Raji (cell line): ENCODE results near the gene TPI1.

Source experiments
- POLR2A ChIP-seq: IDR thresholded peaks from 2 replicates; pipeline ENCODE4 v1.6.1; 2011; ENCODE audit warnings: low read depth, low read length, control low read depth; ENCODE audit not compliant: insufficient read depth

Gene TPI1

GRCh38 chr12:6916426-6917200, 49.3 kb downstream of the TPI1 start:
- TF ChIP-seq POLR2A = no peak

DNA sequence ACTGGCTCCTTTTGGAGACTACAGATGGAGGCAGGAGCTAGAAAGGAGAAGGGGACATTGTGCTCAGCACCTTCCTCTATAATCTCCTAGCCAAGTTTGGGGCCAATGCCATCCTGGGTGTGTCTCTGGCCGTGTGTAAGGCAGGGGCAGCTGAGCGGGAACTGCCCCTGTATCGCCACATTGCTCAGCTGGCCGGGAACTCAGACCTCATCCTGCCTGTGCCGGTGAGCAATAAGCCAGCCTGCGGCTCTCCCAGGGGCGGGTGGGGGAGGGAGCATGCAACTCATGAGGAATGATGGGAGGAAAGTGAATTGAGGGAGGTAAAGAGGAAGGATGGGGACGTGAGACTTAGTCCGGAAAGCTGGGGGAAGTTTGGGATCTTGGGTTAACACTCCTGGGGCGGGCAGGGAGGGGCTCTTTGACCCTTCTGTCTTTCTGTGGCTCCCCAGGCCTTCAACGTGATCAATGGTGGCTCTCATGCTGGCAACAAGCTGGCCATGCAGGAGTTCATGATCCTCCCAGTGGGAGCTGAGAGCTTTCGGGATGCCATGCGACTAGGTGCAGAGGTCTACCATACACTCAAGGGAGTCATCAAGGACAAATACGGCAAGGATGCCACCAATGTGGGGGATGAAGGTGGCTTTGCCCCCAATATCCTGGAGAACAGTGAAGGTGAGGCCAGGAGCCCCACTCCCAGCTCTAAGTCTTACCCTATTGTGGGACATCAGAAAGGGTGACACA, 50.3 kb downstream of the TPI1 start:
- no peak for TF ChIP-seq POLR2A

DNA sequence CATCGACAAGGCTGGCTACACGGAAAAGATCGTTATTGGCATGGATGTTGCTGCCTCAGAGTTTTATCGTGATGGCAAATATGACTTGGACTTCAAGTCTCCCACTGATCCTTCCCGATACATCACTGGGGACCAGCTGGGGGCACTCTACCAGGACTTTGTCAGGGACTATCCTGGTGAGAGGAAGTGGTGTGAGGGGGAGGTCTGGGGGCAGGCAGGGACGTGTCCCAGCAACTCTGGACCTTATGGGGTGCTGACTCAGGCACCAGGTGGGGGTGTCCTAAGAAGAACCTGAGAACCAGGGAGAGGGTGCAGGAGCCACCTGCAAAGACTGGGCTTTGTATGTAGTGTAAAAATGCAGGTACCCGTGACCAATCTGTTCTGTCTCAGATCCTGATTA, 52.3 kb downstream of the TPI1 start:
- no peak for TF ChIP-seq POLR2A
